NB4 (cell line): ENCODE measurements around the gene RCCD1.

Experiments
- CTCF ChIP-seq: IDR thresholded peaks from one replicate; pipeline ENCODE4 v1.5.1; 2012; ENCODE audit warnings: low read depth, low read length
- MAX ChIP-seq: IDR thresholded peaks from 2 replicates; pipeline ENCODE4 v1.6.1; 2011; ENCODE audit warnings: low read depth, low read length
- MYC ChIP-seq: IDR thresholded peaks from 2 replicates; pipeline ENCODE4 v1.6.1; 2011; ENCODE audit warnings: low read depth, low read length
- POLR2A ChIP-seq: IDR thresholded peaks from 2 replicates; pipeline ENCODE4 v1.6.1; 2011; ENCODE audit warnings: mild to moderate bottlenecking; ENCODE audit not compliant: insufficient read length; ENCODE audit errors: extremely low read depth

GRCh38 chr15:90956274-90957030, 1.8 kb downstream of the RCCD1 start:
- TF ChIP-seq CTCF (peak; percentile 8), POLR2A (no peak), MAX (no peak), MYC (no peak)
